Spleen (tissue), 7 donors: ENCODE results near the gene RASSF5.

Experiments used
- CTCF ChIP-seq, 11 experiments: fragments of 200-600 bp in 7 of 11; fragments of 450-650 bp in 4 of 11; sonication (generic) in 4 of 11; IDR thresholded peaks in 8 of 11; conservative IDR thresholded peaks in 3 of 11; 1 replicate in 7 of 11; 2 replicates in 4 of 11; pipeline versions ENCODE4 v1.4.0 to v1.8.0; 2016 to 2021; ENCODE audit warnings: antibody characterized with exemption in 11 of 11, inconsistent platforms in 4 of 11, mild to moderate bottlenecking in 1 of 11
- POLR2A ChIP-seq, 3 donors: fragments of 450-650 bp; IDR thresholded peaks; one replicate each; pipeline ENCODE4 v1.5.1; 2017; ENCODE audit warnings: antibody characterized with exemption in 3 of 3, mild to moderate bottlenecking in 1 of 3
- donor health status: DM: no; HTN: no; CAD: no; lungs with moderate emphysema.
- donor health status: DM: no; HTN: no; CAD: no.
- donor health status: DM: no; HTN: no; CAD: no.

- no peak for TF ChIP-seq POLR2A (IDR thresholded peaks at IDR 0.05)
- TF ChIP-seq CTCF (IDR thresholded peaks at IDR 0.05 in 8 of 11, conservative IDR thresholded peaks at IDR 0.05 in 3 of 11): peak in 8 of 11 experiments; percentile 23 to 49 (median 33)
These were observed 1.5 kb upstream of the RASSF5 start for GRCh38 chr1:206505702-206506355.
